Heart left ventricle (tissue), 16 donors: ENCODE results near the gene MYL1. TPM values are rescaled to one million over a fixed set of nuclear protein-coding genes. Genes with fewer than 3 reads are reported as not detected.

Experiments
- ATAC-seq, 4 donors: fragments of 200-7000 bp; cut with Tn5 transposase; one replicate each; pipeline ENCODE4 v1.9.1; 2020 to 2022; ENCODE audit warnings: moderate library complexity in 4 of 4, mild to moderate bottlenecking in 3 of 4, moderate number of reproducible peaks in 1 of 4
- DNase-seq, 5 donors: peaks; one replicate each; pipeline ENCODE4 v3.0.0-alpha.2; 2020
- H3K27ac ChIP-seq, 12 donors: fragments of 200-600 bp; sonication (generic) in 4 of 12; one replicate each; pipeline versions ENCODE4 v1.5.0 to v1.8.0; 2016 to 2022; ENCODE audit warnings: mild to moderate bottlenecking in 2 of 12
- H3K27me3 ChIP-seq, 9 donors: fragments of 200-600 bp; sonication (generic) in 2 of 9; one replicate each; pipeline versions ENCODE4 v1.5.1 to v1.8.0; 2016 to 2022; ENCODE audit warnings: mild to moderate bottlenecking in 3 of 9
- H3K36me3 ChIP-seq, 9 donors: fragments of 200-600 bp; sonication (generic) in 2 of 9; one replicate each; pipeline versions ENCODE4 v1.5.0 to v1.8.0; 2018 to 2022; ENCODE audit warnings: mild to moderate bottlenecking in 2 of 9
- H3K4me1 ChIP-seq, 12 donors: fragments of 200-600 bp; sonication (generic) in 4 of 12; one replicate each; pipeline versions ENCODE4 v1.5.0 to v1.8.0; 2016 to 2022; ENCODE audit warnings: mild to moderate bottlenecking in 3 of 12
- H3K4me3 ChIP-seq, 12 donors: fragments of 200-600 bp; sonication (generic) in 4 of 12; one replicate each; pipeline versions ENCODE4 v1.5.0 to v1.8.0; 2017 to 2022; ENCODE audit warnings: mild to moderate bottlenecking in 9 of 12, moderate library complexity in 4 of 12
- H3K9me3 ChIP-seq, 12 donors: fragments of 200-600 bp; sonication (generic) in 4 of 12; one replicate each; pipeline versions ENCODE4 v1.5.0 to v1.8.0; 2016 to 2022; ENCODE audit warnings: mild to moderate bottlenecking in 1 of 12
- CTCF ChIP-seq, 12 donors: fragments of 200-600 bp; sonication (generic) in 4 of 12; IDR thresholded peaks; one replicate each; pipeline versions ENCODE4 v1.5.0 to v1.8.0; 2018 to 2022; ENCODE audit warnings: antibody characterized with exemption in 12 of 12, mild to moderate bottlenecking in 5 of 12
- POLR2A ChIP-seq, 2 donors: fragments of 450-650 bp; IDR thresholded peaks; one replicate each; pipeline ENCODE4 v1.6.1; 2017; ENCODE audit warnings: antibody characterized with exemption in 2 of 2, mild to moderate bottlenecking in 2 of 2, moderate library complexity in 2 of 2
- WGBS, 4 donors: extraction: QIAGEN DNeasy Blood & Tissue Kit in 2 of 4; methylation state at CpG; one replicate each; pipeline versions ENCODE4 v1.1.5 to v1.1.7; 2013 to 2018; 5-methylcytosine and 5-hydroxymethylcytosine counted together
- intact Hi-C, 10 donors: fragments of 100-400 bp; cut with DNase I; formaldehyde crosslinking; loops; one replicate each; pipeline versions ENCODE4 v1.11.1 to v1.14.2; 2022
- polyA plus RNA-seq, 2 donors: library from polyadenylated mRNA; stranded (reverse); fragments of 200-250 nt; gene quantifications; one replicate each; pipeline ENCODE4 v1.2.3, GENCODE V29; 2013
- total RNA-seq, 9 donors: library from RNA; depleted of rRNA in 2 of 9; stranded (reverse); fragments of >200 nt in 2 of 9; fragmentation: NEBNext Ultra II Directional in 3 of 9; extraction: Animal tissue kit (Norgen Biotek cat#: 25700) in 3 of 9; gene quantifications; one replicate each; pipeline versions ENCODE4 v1.1.0 to v1.2.4, GENCODE V29; 2016 to 2023
- donor health status: ischemic (EF 13 %, LVEDD 7.1; RV severe dilation, severe dysfunction).
- donor health status: healthy with polysubstance abuse.
- donor health status: DM: no; HTN: yes; CAD: no.
- donor health status: DM: no; HTN: no; CAD: no.
- donor health status: ischemic (EF 25% LVEDD 6.9; RV normal size, moderate dysfunction).
- donor health status: ischemic (EF 25% LVEDD 5.7; RV mildly dilated, moderate dysfunction).
- donor health status: healthy.
- donor health status: DM: yes; HTN: yes; CAD: no.
- donor health status: ischemic (EF 35%, LVEDD 5.7; RV mildly dilated, moderate dysfunction).
- donor health status: nonischemic (EF 11% LVEDD 7.7; RV severe dilation, severe dysfunction).
- donor health status: DM: yes; HTN: yes; CAD: no.
- donor health status: PGD.
- donor health status: ischemic (EF 29% LVEDD 5.4; RV normal size, mild dysfunction).
- donor health status: nonischemic (EF 23%, LVEDD 6.1; RV moderate dilation, normal function).

The MYL1 gene
- total and polyA plus RNA-seq, 11 donors = 0.08 to 6.1 (median 1.2) TPM; not detected in 5

- no peaks in the 10 kb centered on the region for H3K4me1 ChIP-seq
- no peaks in the 10 kb centered on the region for H3K36me3 ChIP-seq
- TF ChIP-seq CTCF (IDR thresholded peaks at IDR 0.05) = no peak
- no peak for TF ChIP-seq POLR2A (IDR thresholded peaks at IDR 0.05)
- H3K9me3 ChIP-seq = no peaks in the 10 kb centered on the region
- ATAC-seq (no peak), DNase-seq (no peak)
- peaks cover 0 to 2% (median 0%) of the 10 kb centered on the region in 9 donors for H3K27me3 ChIP-seq
- no peak overlapping the region for H3K4me3 ChIP-seq
- intact Hi-C loops = no loop called here
- H3K27ac ChIP-seq = no peak overlapping the region
- 69 to 75% (median 70%) methylated on average over 1 of the region's 1 CpG for WGBS, 4 donors
Observed at GRCh38 chr2:210264282-210264681, 50.7 kb downstream of the MYL1 start.

- no peaks in the 10 kb centered on the region for H3K27me3 ChIP-seq
- intact Hi-C loops = no loop called here
- H3K9me3 ChIP-seq = no peaks in the 10 kb centered on the region
- ATAC-seq (no peak), DNase-seq (no peak)
- H3K4me1 ChIP-seq = no peaks in the 10 kb centered on the region
- H3K36me3 ChIP-seq = no peaks in the 10 kb centered on the region
- no peak overlapping the region for H3K27ac ChIP-seq
- no peak overlapping the region for H3K4me3 ChIP-seq
- TF ChIP-seq CTCF (IDR thresholded peaks at IDR 0.05) (no peak), POLR2A (IDR thresholded peaks at IDR 0.05) (no peak)
- WGBS, 4 donors = 68 to 83% (median 76%) methylated on average over 2 of the region's 2 CpGs; no CpG with 5 or more reads in 1 of the 4 donors
Observed at GRCh38 chr2:210263841-210264240, 51.1 kb downstream of the MYL1 start.

- Histone ChIP-seq H3K27ac (no peak overlapping the region), H3K27me3 (no peaks in the 10 kb centered on the region), H3K9me3 (no peaks in the 10 kb centered on the region), H3K4me3 (no peak overlapping the region), H3K4me1 (no peaks in the 10 kb centered on the region), H3K36me3 (no peaks in the 10 kb centered on the region)
- 63 to 85% (median 72%) methylated on average over 2 of the region's 2 CpGs for WGBS, 4 donors
- TF ChIP-seq POLR2A (IDR thresholded peaks at IDR 0.05) = no peak
- TF ChIP-seq CTCF (IDR thresholded peaks at IDR 0.05) = no peak
- DNase-seq = no peak
- no peak for ATAC-seq
- intact Hi-C loops = no loop called here
Observed at GRCh38 chr2:210262036-210262435, 52.9 kb downstream of the MYL1 start.

- no peak for ATAC-seq
- intact Hi-C loops = no loop called here
- Histone ChIP-seq H3K4me1 (no peaks in the 10 kb centered on the region), H3K9me3 (no peaks in the 10 kb centered on the region), H3K4me3 (no peak overlapping the region), H3K27me3 (no peaks in the 10 kb centered on the region), H3K27ac (no peak overlapping the region), H3K36me3 (no peaks in the 10 kb centered on the region)
- TF ChIP-seq POLR2A (IDR thresholded peaks at IDR 0.05) = no peak
- TF ChIP-seq CTCF (IDR thresholded peaks at IDR 0.05) = no peak
- no peak for DNase-seq
Observed at GRCh38 chr2:210259687-210260086, 55.3 kb downstream of the MYL1 start.
